ENCODE measurements around the gene ADARB1.

- TF ChIP-seq ARNT (IDR thresholded peaks at IDR 0.05) (no peak), PKNOX1 (IDR thresholded peaks at IDR 0.05) (no peak), ZNF384 (IDR thresholded peaks at IDR 0.05) (no peak), BHLHE40 (IDR thresholded peaks at IDR 0.05; ENCODE audit: borderline replicate concordance) (no peak), FOXM1 (IDR thresholded peaks at IDR 0.05; ENCODE audit: borderline replicate concordance) (no peak), FOXA1 (IDR thresholded peaks at IDR 0.05) (no peak), SP1 (IDR thresholded peaks at IDR 0.05) (no peak)
These were observed 45.0 kb upstream of the ADARB1 start for GRCh38 chr21:45029298-45029947.

All from HEK293T (cell line).